HG03196 (cell line): ENCODE measurements around the gene VLDLR.
"Not testable (repeated sequence)": the region's sequence is repeated elsewhere in the genome, so short reads cannot be mapped to it uniquely, and the experiment has no call there.

Experiments used
- ATAC-seq: cut with Tn5 transposase; IDR thresholded peaks from one replicate; pipeline ENCODE4 v1.9.1; 2021; ENCODE audit not compliant: unreplicated experiment

The VLDLR gene

GRCh38 chr9:2707256-2707655 is 85.7 kb downstream of the VLDLR start:
- not testable (repeated sequence) for ATAC-seq
